Stomach (tissue), 4 donors: ENCODE results near the gene KLHL22.

ENCODE experiments used
- EP300 ChIP-seq: sonication (generic); formaldehyde crosslinking; IDR thresholded peaks from one replicate; pipeline ENCODE4 v1.6.1; 2017; ENCODE audit warnings: antibody characterized with exemption
- TF ChIP-seq, protein P1 (sequence below), 7 experiments: fragments of 450-650 bp in 4 of 7; fragments of 200-600 bp in 3 of 7; sonication (generic) in 3 of 7; IDR thresholded peaks; one replicate each; pipeline ENCODE4 v1.5.1; 2016 to 2019; ENCODE audit warnings: antibody characterized with exemption in 7 of 7, control low read depth in 2 of 7, mild to moderate bottlenecking in 1 of 7

DNA sequence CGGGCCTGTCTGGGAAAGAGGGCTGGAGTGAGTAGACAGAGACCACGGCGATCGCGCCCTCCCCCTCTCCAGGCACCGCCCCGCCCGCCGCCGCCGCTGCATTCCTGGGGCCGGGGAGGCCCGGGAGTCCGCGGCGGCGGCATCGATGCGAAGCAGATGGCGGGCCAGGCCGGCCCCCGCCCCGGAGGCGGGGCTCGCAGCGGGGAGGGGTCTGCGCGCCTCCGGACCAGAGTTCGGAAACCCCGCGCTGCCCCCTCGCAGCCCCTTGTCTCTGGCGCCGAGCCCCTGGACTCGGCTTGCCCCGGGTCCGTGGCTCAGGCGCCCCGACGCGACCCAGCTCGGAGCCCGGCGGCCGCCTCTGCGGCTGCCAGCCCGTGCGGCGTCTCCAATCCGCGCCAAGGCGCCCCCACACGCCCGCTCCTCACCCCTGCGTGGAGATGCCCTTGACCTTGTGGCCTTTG, 59.3 kb downstream of the KLHL22 start:
- TF ChIP-seq, protein P1, sequence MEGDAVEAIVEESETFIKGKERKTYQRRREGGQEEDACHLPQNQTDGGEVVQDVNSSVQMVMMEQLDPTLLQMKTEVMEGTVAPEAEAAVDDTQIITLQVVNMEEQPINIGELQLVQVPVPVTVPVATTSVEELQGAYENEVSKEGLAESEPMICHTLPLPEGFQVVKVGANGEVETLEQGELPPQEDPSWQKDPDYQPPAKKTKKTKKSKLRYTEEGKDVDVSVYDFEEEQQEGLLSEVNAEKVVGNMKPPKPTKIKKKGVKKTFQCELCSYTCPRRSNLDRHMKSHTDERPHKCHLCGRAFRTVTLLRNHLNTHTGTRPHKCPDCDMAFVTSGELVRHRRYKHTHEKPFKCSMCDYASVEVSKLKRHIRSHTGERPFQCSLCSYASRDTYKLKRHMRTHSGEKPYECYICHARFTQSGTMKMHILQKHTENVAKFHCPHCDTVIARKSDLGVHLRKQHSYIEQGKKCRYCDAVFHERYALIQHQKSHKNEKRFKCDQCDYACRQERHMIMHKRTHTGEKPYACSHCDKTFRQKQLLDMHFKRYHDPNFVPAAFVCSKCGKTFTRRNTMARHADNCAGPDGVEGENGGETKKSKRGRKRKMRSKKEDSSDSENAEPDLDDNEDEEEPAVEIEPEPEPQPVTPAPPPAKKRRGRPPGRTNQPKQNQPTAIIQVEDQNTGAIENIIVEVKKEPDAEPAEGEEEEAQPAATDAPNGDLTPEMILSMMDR (IDR thresholded peaks at IDR 0.05): no peak
- no peak for TF ChIP-seq EP300
